SK-N-SH treated with all-trans-retinoic acid at 6 μM for 48 hours (cell line): ENCODE measurements around the gene POU6F2.

ENCODE experiments used
- ATAC-seq: fragments of 200-7000 bp; cut with Tn5 transposase; 3 replicates; pipeline ENCODE4 v1.9.1; 2020; ENCODE audit warnings: mild to moderate bottlenecking, moderate library complexity
- ARNTL ChIP-seq: fragments of 450-650 bp; formaldehyde crosslinking; IDR thresholded peaks from 2 replicates; pipeline ENCODE4 v1.5.0; 2020; ENCODE audit warnings: low read depth, mild to moderate bottlenecking, moderate library complexity, borderline replicate concordance
- BACH2 ChIP-seq: fragments of 250-450 bp; sonication (Bioruptor Pico); IDR thresholded peaks from 2 replicates; pipeline ENCODE4 v1.9.0; 2021; ENCODE audit warnings: mild to moderate bottlenecking, borderline replicate concordance
- CSDC2 ChIP-seq: fragments of 250-450 bp; sonication (Bioruptor Pico); IDR thresholded peaks from 2 replicates; pipeline ENCODE4 v1.5.0; 2020; ENCODE audit warnings: mild to moderate bottlenecking, moderate library complexity
- CSRNP3 ChIP-seq: fragments of 250-450 bp; sonication (Bioruptor Pico); IDR thresholded peaks from 2 replicates; pipeline ENCODE4 v1.5.1; 2021; ENCODE audit warnings: mild to moderate bottlenecking, moderate library complexity
- ESRRG ChIP-seq: fragments of 250-450 bp; sonication (Bioruptor Pico); IDR thresholded peaks from 2 replicates; pipeline ENCODE4 v1.6.1; 2021; ENCODE audit warnings: mild to moderate bottlenecking
- GLIS3 ChIP-seq: fragments of 250-450 bp; sonication (Bioruptor Pico); IDR thresholded peaks from 2 replicates; pipeline ENCODE4 v1.5.0; 2020; ENCODE audit warnings: mild to moderate bottlenecking, moderate library complexity
- ISL1 ChIP-seq: fragments of 250-450 bp; sonication (Bioruptor Pico); IDR thresholded peaks from 2 replicates; pipeline ENCODE4 v2.1.2; 2022; ENCODE audit warnings: mild to moderate bottlenecking, moderate library complexity
- OSR1 ChIP-seq: fragments of 250-450 bp; sonication (Bioruptor Pico); IDR thresholded peaks from 2 replicates; pipeline ENCODE4 v1.8.0; 2022; ENCODE audit warnings: moderate library complexity, mild to moderate bottlenecking, inconsistent platforms
- POU6F1 ChIP-seq: fragments of 250-450 bp; sonication (Bioruptor Pico); IDR thresholded peaks from 2 replicates; pipeline ENCODE4 v1.8.0; 2021; ENCODE audit warnings: low read depth, mild to moderate bottlenecking, moderate library complexity, borderline replicate concordance
- RARB ChIP-seq: fragments of 250-450 bp; sonication (Bioruptor Pico); IDR thresholded peaks from 2 replicates; pipeline ENCODE4 v1.8.0; 2021; ENCODE audit warnings: mild to moderate bottlenecking, moderate library complexity
- SNAI2 ChIP-seq: fragments of 250-450 bp; sonication (Bioruptor Pico); IDR thresholded peaks from 2 replicates; pipeline ENCODE4 v1.5.0; 2020; ENCODE audit warnings: mild to moderate bottlenecking, moderate library complexity
- TOX ChIP-seq: fragments of 250-450 bp; sonication (Bioruptor Pico); IDR thresholded peaks from 2 replicates; pipeline ENCODE4 v1.8.0; 2021; ENCODE audit warnings: mild to moderate bottlenecking, moderate library complexity, borderline replicate concordance
- TSHZ2 ChIP-seq: fragments of 250-450 bp; sonication (Bioruptor Pico); IDR thresholded peaks from 2 replicates; pipeline ENCODE4 v1.5.0; 2020; ENCODE audit warnings: mild to moderate bottlenecking, moderate library complexity
- ZC3H10 ChIP-seq: fragments of 250-450 bp; sonication (Bioruptor Pico); IDR thresholded peaks from 2 replicates; pipeline ENCODE4 v1.5.1; 2021; ENCODE audit warnings: mild to moderate bottlenecking, moderate library complexity
- ZFP3 ChIP-seq: fragments of 250-450 bp; sonication (Bioruptor Pico); IDR thresholded peaks from 2 replicates; pipeline ENCODE4 v1.5.0; 2020; ENCODE audit warnings: mild to moderate bottlenecking, moderate library complexity
- ZFP30 ChIP-seq: fragments of 450-650 bp; formaldehyde crosslinking; IDR thresholded peaks from 2 replicates; pipeline ENCODE4 v1.5.0; 2022; ENCODE audit warnings: mild to moderate bottlenecking, moderate library complexity
- ZNF565 ChIP-seq: fragments of 450-650 bp; formaldehyde crosslinking; conservative IDR thresholded peaks from 2 replicates; pipeline ENCODE4 v1.5.0; 2020; ENCODE audit warnings: low read depth, mild to moderate bottlenecking, moderate library complexity
- TF ChIP-seq, protein P1 (sequence below): fragments of 250-450 bp; sonication (Bioruptor Pico); IDR thresholded peaks from 2 replicates; pipeline ENCODE4 v1.5.1; 2020; ENCODE audit warnings: low read depth, mild to moderate bottlenecking, moderate library complexity

POU6F2 gene

GRCh38 chr7:39272111-39272510, 294.4 kb downstream of the POU6F2 start:
- TF ChIP-seq TSHZ2, result no peak
- no peak for TF ChIP-seq ISL1 (CRISPR knock-in tag)
- TF ChIP-seq ARNTL, result no peak
- TF ChIP-seq SNAI2 (CRISPR knock-in tag), result no peak
- no peak for TF ChIP-seq CSRNP3
- no peak for TF ChIP-seq TOX (CRISPR knock-in tag)
- TF ChIP-seq BACH2 (CRISPR knock-in tag), result no peak
- TF ChIP-seq ZFP3 (CRISPR knock-in tag), result no peak
- TF ChIP-seq ESRRG (CRISPR knock-in tag), result no peak
- no peak for TF ChIP-seq ZNF565
- no peak for TF ChIP-seq GLIS3
- TF ChIP-seq RARB (CRISPR knock-in tag), result no peak
- TF ChIP-seq ZFP30 (CRISPR knock-in tag), result no peak
- ATAC-seq, result no peak

GRCh38 chr7:39272691-39273090, 295.0 kb downstream of the POU6F2 start:
- TF ChIP-seq ZNF565, result no peak
- no peak for TF ChIP-seq BACH2 (CRISPR knock-in tag)
- no peak for TF ChIP-seq GLIS3
- no peak for TF ChIP-seq POU6F1 (CRISPR knock-in tag)
- no peak for TF ChIP-seq OSR1
- no peak for TF ChIP-seq TOX (CRISPR knock-in tag)
- TF ChIP-seq ISL1 (CRISPR knock-in tag), result no peak
- no peak for TF ChIP-seq ZC3H10 (CRISPR knock-in tag)
- TF ChIP-seq ZFP30 (CRISPR knock-in tag), result no peak
- no peak for ATAC-seq

- no peak for ATAC-seq
- TF ChIP-seq ZNF565 (no peak), TSHZ2 (no peak), GLIS3 (no peak)
Observed at GRCh38 chr7:39280337-39280736, 302.6 kb downstream of the POU6F2 start.

DNA sequence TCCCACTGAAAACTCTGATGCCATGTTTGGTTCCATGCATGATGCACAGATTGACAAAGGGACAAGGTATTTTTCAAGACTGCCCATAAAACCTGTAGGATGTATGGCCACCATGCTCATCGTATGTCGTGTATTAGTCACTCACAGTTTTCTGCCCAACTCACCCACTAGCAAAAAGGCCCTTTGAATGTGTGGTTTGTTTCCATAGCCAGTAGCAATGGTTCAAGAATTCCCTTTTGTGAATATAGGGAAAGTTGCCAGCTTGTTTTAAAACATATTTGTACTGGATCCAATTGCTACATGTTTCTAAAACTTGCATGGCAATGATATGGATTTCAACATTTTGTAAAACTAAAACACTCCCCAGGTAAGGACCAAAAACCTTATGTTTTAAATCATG, 307.5 kb downstream of the POU6F2 start:
- no peak for ATAC-seq
- TF ChIP-seq TSHZ2 (no peak), BACH2 (CRISPR knock-in tag) (no peak), ZFP3 (CRISPR knock-in tag) (no peak), ARNTL (no peak), ZC3H10 (CRISPR knock-in tag) (no peak), OSR1 (no peak), CSRNP3 (no peak), RARB (CRISPR knock-in tag) (no peak), ISL1 (CRISPR knock-in tag) (no peak), CSDC2 (CRISPR knock-in tag) (no peak)
- TF ChIP-seq, protein P1, sequence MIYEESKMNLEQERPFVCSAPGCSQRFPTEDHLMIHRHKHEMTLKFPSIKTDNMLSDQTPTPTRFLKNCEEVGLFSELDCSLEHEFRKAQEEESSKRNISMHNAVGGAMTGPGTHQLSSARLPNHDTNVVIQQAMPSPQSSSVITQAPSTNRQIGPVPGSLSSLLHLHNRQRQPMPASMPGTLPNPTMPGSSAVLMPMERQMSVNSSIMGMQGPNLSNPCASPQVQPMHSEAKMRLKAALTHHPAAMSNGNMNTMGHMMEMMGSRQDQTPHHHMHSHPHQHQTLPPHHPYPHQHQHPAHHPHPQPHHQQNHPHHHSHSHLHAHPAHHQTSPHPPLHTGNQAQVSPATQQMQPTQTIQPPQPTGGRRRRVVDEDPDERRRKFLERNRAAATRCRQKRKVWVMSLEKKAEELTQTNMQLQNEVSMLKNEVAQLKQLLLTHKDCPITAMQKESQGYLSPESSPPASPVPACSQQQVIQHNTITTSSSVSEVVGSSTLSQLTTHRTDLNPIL, result no peak
